Measurements from ENCODE around the gene EFHB. TPM values are rescaled to one million over a fixed set of nuclear protein-coding genes. Genes with fewer than 3 reads are reported as not detected.

The EFHB gene
- total RNA-seq, 6 experiments from 2014 or later = 0.70 to 1.3 TPM; not detected in 4

DNA sequence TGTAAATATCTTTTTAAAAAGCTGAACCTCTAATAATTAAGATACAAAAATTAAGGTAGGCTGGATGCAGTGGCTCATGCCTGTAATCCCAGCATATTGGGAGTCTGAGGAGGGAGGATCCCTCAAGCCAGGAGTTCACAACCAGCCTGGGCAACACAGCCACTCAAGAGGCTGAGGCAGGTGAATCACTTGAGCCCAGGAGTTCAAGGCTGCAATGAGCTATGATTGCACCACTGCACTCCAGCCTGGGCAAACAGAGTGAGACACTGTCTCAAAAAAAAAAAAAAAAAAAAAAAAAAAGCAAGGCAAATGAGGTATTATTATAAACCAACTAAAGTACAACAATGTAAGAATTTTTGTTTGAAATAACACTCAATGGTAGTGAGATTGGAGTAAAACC is 47.6 kb downstream of the EFHB start:
- ATAC-seq = peak; percentile 27 to 74 (median 72)
- no peak for TF ChIP-seq CTCF (IDR thresholded peaks at IDR 0.05)
- TF ChIP-seq POLR2A (IDR thresholded peaks at IDR 0.05) = no peak
- Histone ChIP-seq H3K27ac (no peak overlapping the region), H3K27me3 (no peaks in the 10 kb centered on the region), H3K4me1 (no peaks in the 10 kb centered on the region), H3K4me3 (no peak overlapping the region), H3K9me3 (no peaks in the 10 kb centered on the region), H3K36me3 (no peaks in the 10 kb centered on the region)
- peak in 1 of 3 donors; percentile 31 for DNase-seq
- intact Hi-C loops (cut with DNase I) = no loop called here

DNA sequence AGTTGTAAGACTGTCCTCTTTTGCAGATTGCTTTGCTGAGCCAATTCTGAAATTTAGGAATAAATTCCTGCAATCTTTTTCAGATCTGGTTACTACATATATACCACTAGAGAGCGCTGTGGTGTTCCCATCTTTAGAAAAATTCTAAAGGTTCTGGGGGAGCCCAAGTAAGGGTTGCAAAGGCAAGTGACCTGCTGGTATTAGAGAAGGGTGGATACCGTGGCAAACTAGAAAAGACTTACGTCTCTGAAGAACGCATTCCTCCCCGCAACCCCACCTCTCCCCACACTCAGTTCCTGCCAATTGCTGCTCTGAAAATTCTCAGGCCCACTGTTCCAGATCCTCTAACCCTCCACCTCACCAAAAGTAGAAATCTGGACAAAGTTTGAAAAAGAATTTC is 48.5 kb downstream of the EFHB start:
- no peak overlapping the region for H3K27ac ChIP-seq
- DNase-seq (no peak), ATAC-seq (peak; percentile 63 to 82 (median 71))
- no peaks in the 10 kb centered on the region for H3K4me1 ChIP-seq
- no peaks in the 10 kb centered on the region for H3K9me3 ChIP-seq
- intact Hi-C loops (cut with DNase I) = no loop called here
- TF ChIP-seq CTCF (IDR thresholded peaks at IDR 0.05) (peak; percentile 56 to 63 (median 62)), POLR2A (IDR thresholded peaks at IDR 0.05) (no peak)
- WGBS (ENCODE audit: insufficient coverage, low coverage, low lambda C conversion rate, missing lambda C conversion rate) = 35% methylated on average over 5 of the region's 5 CpGs
- H3K27me3 ChIP-seq = no peaks in the 10 kb centered on the region
- no peaks in the 10 kb centered on the region for H3K36me3 ChIP-seq
- no peak overlapping the region for H3K4me3 ChIP-seq

- Histone ChIP-seq H3K4me1 (no peaks in the 10 kb centered on the region), H3K4me3 (no peak overlapping the region), H3K9me3 (no peaks in the 10 kb centered on the region), H3K27me3 (no peaks in the 10 kb centered on the region), H3K36me3 (no peaks in the 10 kb centered on the region), H3K27ac (no peak overlapping the region)
- TF ChIP-seq CTCF (IDR thresholded peaks at IDR 0.05) (no peak), POLR2A (IDR thresholded peaks at IDR 0.05) (no peak)
- intact Hi-C loops (cut with DNase I) = no loop called here
- DNase-seq (no peak), ATAC-seq (no peak)
Measured at GRCh38 chr3:19881852-19882251, 52.2 kb downstream of the EFHB start.

- Histone ChIP-seq H3K36me3 (no peaks in the 10 kb centered on the region), H3K27me3 (no peaks in the 10 kb centered on the region), H3K4me1 (no peaks in the 10 kb centered on the region), H3K4me3 (no peak overlapping the region), H3K9me3 (no peaks in the 10 kb centered on the region), H3K27ac (no peak overlapping the region)
- ATAC-seq (no peak), DNase-seq (no peak)
- intact Hi-C loops (cut with DNase I) = no loop called here
- TF ChIP-seq POLR2A (IDR thresholded peaks at IDR 0.05) = no peak
- TF ChIP-seq CTCF (IDR thresholded peaks at IDR 0.05) = no peak
Measured at GRCh38 chr3:19881036-19881435, 53.0 kb downstream of the EFHB start.

GRCh38 chr3:19877656-19878055 is 56.4 kb downstream of the EFHB start:
- Histone ChIP-seq H3K9me3 (no peaks in the 10 kb centered on the region), H3K4me1 (no peaks in the 10 kb centered on the region), H3K27ac (no peak overlapping the region), H3K36me3 (no peaks in the 10 kb centered on the region), H3K27me3 (no peaks in the 10 kb centered on the region), H3K4me3 (no peak overlapping the region)
- intact Hi-C loops (cut with DNase I) = no loop called here
- TF ChIP-seq POLR2A (IDR thresholded peaks at IDR 0.05) = no peak
- no peak for TF ChIP-seq CTCF (IDR thresholded peaks at IDR 0.05)
- no peak for DNase-seq
- no peak for ATAC-seq
- 68% methylated on average over 3 of the region's 3 CpGs for WGBS (ENCODE audit: insufficient coverage, low coverage, low lambda C conversion rate, missing lambda C conversion rate)

Data from right lobe of liver (tissue), 6 donors.